Stimulated activated naive CD4-positive, alpha-beta T cell (primary cell): ENCODE results near the gene PCCA.

Source experiments
- DNase-seq, 6 experiments: peaks; one replicate each; lab custom pipeline; 2025; lab: John Stamatoyannopoulos, UW

Gene PCCA

DNA sequence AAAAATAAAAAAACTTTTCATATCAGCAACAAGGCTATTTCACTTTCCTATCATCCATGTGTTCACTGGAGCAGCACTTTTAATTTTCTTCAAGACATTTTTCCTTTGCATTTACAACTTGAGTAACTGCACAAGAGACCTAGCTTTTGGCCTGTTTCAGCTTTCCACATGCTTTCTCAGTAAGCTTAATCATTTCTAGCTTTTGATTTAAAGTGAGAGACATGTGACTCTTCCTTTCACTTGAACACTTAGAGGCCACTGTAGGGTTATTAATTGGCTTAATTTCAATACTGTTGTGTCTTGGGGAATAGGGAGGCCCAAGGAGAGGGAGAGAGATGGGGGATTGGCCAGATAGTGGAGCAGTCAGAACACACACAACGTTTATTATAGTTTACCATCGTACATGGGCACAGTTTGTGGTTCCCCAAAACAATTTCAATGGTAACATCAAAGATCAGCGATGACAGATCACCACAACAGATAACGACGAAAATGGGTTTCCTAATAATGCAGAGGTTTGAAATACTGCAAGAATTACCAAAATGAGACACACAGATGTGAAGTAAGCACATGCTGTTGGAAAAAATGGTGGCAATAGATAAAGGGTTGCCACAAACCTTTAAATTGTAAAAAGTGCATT, 382.1 kb downstream of the PCCA start:
- DNase-seq: no peak

- no peak for DNase-seq
These were observed 384.2 kb downstream of the PCCA start for GRCh38 chr13:100473087-100473486.

- DNase-seq: no peak
These were observed 384.7 kb downstream of the PCCA start for GRCh38 chr13:100473501-100474044.

DNA sequence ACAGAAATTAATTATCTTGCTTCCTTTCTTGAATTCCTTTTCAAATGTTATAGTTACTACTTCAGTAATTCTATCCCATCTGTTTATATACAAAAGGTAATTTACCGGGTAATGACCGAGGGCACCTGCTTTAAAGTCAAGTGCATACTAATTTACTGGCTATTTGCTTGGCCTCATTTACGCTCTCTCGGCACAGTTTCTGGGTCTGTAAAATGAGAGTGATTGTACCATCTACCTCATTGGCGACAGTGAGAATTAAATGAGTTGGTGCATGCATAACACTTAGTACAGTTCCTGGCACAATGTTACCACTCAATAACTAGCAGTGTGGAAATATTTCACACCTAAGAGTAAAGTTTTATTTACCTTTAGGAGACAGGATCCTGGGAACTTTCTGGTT, 388.1 kb downstream of the PCCA start:
- no peak for DNase-seq

GRCh38 chr13:100478107-100478809, 389.4 kb downstream of the PCCA start:
- no peak for DNase-seq

DNA sequence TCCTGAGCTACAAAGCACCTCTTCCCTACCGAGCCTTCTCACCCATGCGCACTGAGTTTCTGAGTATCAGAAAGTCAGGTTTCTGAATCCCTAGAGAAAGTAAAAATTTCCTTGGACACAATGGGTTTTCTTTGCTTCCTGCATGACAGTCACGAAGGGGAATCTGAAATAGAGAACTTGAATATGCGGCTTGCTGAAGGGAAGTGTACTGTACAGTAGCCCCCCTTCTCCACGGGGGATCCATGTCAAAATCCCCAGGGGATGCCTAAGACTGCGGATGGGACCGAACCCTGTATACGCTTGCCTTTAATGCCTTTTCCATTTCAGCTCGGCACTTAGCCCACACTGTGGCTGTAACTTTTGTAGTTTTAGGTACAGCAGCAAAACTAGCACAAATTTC, 391.8 kb downstream of the PCCA start:
- DNase-seq: no peak

DNA sequence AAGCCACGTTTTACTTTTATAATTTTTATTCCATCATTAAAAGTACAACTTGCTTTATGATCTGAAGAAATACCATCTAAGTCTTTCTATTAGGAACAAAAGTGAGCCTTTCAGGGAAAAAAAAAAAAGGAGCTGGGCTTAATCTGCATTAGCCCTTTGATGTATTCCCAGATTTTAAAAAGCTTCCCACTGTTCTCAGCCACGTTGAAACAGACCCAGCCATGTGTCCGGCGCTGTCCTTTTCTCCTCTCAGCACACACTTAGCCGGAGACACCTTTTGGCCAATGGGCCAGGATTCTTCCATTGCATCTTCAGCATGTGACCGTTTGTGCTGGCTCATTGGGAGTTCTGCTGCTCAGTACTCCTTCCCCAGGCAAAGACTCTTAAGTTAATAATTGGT, 394.2 kb downstream of the PCCA start:
- no peak for DNase-seq

- DNase-seq: no peak
These were observed 395.0 kb downstream of the PCCA start for GRCh38 chr13:100483841-100484381.

DNA sequence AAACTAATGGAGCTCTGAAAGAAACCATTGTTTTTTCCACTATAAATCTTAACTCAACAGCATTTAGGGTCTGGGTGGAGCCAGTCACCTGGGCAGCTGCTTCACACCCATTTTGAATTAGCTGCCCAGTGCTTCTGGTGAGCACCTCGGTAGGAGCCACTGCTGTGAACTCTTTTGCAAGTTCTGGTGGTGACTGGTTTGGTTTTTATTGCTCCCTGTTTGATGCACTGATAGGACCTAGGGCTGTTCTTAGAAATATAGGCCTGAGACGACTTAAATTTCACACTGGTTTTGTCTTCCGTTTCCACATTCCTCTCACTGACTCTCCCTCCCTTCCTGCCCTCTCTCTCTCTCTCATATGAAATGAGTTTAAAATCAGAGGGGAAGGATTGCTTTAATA, 395.8 kb downstream of the PCCA start:
- no peak for DNase-seq

GRCh38 chr13:100485265-100485664, 396.4 kb downstream of the PCCA start:
- no peak for DNase-seq

DNA sequence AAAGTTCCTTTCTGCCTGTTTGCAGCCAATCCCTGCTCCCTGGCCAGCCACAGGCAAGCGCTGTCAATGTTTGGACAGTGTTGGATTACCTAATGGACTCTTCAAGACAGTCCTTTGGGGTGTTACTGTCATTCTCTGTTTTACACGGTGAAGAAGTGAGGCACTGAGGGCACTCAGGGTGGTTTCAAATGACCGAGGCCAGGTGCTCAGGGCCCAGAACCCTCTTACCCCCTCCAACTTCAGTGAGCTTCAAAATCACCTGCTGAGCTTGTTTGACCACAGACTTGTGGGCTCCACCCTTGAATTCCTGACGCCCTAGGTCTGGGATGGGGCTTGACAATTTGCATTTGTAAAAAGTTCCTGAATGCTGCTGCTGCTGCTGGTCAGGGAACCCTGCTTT, 401.8 kb downstream of the PCCA start:
- no peak for DNase-seq

- no peak for DNase-seq
These were observed 402.4 kb downstream of the PCCA start for GRCh38 chr13:100491164-100491842.

DNA sequence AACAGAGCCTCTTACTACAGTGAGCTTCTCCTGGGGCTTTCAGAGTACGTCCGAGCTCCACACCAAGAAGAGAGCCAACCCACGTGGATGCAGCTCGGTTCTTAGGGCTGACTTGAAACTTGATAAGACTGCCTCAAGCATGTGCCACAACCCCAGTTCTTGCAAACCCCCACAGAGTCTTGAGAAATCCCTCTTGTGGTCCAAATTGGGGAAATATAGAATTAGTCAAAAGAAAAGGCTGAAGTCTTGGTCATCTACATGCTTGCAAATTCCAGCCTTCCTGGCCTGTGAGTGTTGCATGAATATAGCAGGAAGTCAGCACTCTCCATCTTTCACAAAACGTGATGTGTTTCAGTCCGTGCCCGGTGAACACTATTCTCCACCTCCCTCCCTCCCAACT, 404.5 kb downstream of the PCCA start:
- no peak for DNase-seq

GRCh38 chr13:100495455-100495854, 406.6 kb downstream of the PCCA start:
- DNase-seq: no peak

DNA sequence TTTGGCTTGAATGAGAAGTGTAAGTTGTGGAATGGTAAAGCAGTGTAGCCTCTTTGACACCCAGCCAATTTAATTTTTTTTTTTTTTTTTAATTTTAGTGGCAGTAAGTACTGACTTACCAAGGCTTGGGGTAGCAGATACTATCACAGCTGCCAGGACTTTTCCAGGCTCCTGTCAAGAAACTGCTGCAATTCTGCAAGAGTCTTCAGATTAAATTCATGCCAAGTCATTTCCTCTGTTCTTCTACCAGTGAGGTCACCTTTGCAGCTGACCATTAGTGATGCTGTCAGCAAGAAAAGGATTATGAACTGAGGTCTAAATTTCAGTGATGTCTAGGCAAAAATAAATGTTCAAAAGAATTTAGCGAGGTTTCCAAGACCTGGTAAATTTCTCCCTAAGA, 408.5 kb downstream of the PCCA start:
- DNase-seq: no peak

DNA sequence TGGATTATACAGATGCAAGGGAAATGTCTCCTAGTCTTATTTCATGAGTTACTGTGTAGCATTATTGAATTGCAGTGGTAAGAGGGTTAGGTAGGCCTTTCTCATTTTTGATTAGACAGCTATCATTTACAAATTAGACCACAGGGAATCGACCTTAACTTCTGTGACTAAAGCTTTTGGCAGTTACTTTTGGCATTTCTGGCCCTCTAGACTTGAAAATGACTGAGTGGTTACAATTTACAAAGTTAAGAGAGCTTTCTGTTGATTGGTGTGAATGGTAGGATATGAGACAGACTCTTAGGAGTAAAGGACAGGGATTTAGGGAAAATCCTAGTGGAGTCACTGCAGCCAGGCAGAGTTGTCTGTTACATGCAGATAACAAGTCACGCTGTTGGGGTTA, 413.6 kb downstream of the PCCA start:
- DNase-seq: no peak

DNA sequence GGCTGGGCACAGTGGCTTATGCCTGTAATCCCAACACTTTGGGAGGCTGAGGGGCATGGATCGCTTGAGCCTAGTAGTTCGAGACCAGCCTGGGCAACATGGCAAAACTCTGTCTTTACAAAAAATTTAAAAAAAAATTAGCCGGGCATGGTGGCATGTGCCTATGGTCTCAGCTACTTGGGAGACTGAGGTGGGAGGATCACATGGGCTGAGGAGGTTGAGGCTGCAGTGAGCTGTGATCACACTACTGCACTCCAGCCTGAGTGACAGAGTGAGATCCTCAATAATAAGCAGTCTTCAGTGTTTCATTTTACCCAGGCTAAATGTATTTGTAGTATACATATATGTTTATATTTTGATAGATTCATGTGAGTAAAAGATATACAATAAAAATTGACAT, 414.7 kb downstream of the PCCA start:
- no peak for DNase-seq

DNA sequence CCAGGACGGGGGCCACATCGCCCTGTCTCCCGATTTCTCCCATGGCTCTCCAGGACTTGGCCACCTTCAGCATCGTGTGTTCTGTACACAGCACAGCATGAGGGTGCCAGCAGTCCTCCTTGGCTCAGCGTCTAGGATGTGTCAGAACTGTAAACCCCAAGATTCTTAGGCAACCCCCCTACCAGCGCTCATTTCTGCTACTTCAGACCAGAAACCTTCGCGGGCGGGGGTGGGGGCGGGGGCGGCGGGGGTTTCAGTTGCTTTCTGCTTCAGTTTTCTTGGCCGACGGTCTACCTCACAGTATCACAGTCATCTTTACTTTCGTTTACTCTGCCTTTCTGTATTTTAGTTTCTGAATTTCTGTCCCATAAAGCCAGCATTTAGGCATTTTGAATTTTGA, 417.3 kb downstream of the PCCA start:
- no peak for DNase-seq

- peak in 2 of 6 experiments; percentile 2 to 3 for DNase-seq
These were observed 417.9 kb downstream of the PCCA start for GRCh38 chr13:100506600-100507422.

DNA sequence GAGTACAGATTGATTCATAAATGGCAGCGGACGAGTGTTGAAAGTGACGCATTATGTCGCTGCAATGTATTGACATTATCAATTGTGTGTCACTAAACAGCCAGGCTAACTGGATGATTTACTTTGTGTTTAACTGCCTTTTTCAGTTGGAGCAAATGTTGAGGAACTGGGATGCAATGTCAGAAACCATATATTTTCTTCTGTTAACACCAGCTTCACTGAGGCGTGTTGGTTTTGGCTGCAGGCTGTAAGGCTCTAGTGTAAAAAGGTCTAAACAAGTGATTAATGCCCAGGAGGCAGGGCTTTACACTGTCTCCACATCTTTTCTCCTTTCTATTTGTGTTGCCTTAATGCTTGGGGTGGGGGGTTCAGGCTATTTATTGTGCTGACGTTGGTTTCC, 419.6 kb downstream of the PCCA start:
- no peak for DNase-seq

- DNase-seq: no peak
These were observed 420.1 kb downstream of the PCCA start for GRCh38 chr13:100508996-100509395.
